IPS DF 4.7 (cell line): ENCODE results near the gene ACKR2.
"Not testable (repeated sequence)": the region's sequence is repeated elsewhere in the genome, so short reads cannot be mapped to it uniquely, and the experiment has no call there.

Experiments
- DNase-seq: peaks from one replicate; pipeline ENCODE4 v3.0.0-alpha.2; 2013; ENCODE audit warnings: low spot score; ENCODE audit errors: extremely low read depth

The ACKR2 gene

GRCh38 chr3:42855547-42856380 is 46.5 kb downstream of the ACKR2 start:
- DNase-seq, result no peak

GRCh38 chr3:42856544-42856943 is 47.3 kb downstream of the ACKR2 start:
- DNase-seq, result no peak

GRCh38 chr3:42864321-42864950 is 55.2 kb downstream of the ACKR2 start:
- DNase-seq, result no peak

- no peak for DNase-seq
Measured at GRCh38 chr3:42865256-42865655, 56.0 kb downstream of the ACKR2 start.

- DNase-seq, result no peak
Measured at GRCh38 chr3:42867138-42867537, 57.9 kb downstream of the ACKR2 start.

- no peak for DNase-seq
Measured at GRCh38 chr3:42868841-42869240, 59.6 kb downstream of the ACKR2 start.

- no peak for DNase-seq
Measured at GRCh38 chr3:42871592-42872196, 62.4 kb downstream of the ACKR2 start.

- DNase-seq, result no peak
Measured at GRCh38 chr3:42872718-42873117, 63.5 kb downstream of the ACKR2 start.

- DNase-seq, result no peak
Measured at GRCh38 chr3:42873221-42873982, 64.2 kb downstream of the ACKR2 start.

- no peak for DNase-seq
Measured at GRCh38 chr3:42874749-42875148, 65.5 kb downstream of the ACKR2 start.

- DNase-seq, result no peak
Measured at GRCh38 chr3:42875325-42876151, 66.3 kb downstream of the ACKR2 start, which contains the start of gene CYP8B1. Gene CYP8B1, minus strand, starts transcription at chr3:42875879. Its CDS starts 63 bp downstream, at chr3:42875816.

GRCh38 chr3:42876401-42876800 is 67.2 kb downstream of the ACKR2 start:
- DNase-seq, result no peak

- DNase-seq, result no peak
Measured at GRCh38 chr3:42876940-42877720, 67.9 kb downstream of the ACKR2 start.

- DNase-seq, result no peak
Measured at GRCh38 chr3:42877881-42878280, 68.6 kb downstream of the ACKR2 start.

- no peak for DNase-seq
Measured at GRCh38 chr3:42880183-42880582, 70.9 kb downstream of the ACKR2 start.

- DNase-seq, result peak; percentile 62
Measured at GRCh38 chr3:42880601-42881451, 71.6 kb downstream of the ACKR2 start.

- DNase-seq, result not testable (repeated sequence)
Measured at GRCh38 chr3:42883251-42883930, 74.1 kb downstream of the ACKR2 start.

- DNase-seq, result no peak
Measured at GRCh38 chr3:42884324-42884723, 75.1 kb downstream of the ACKR2 start.
